ENCODE data around the gene RAB9A. TPM values are rescaled to one million over a fixed set of nuclear protein-coding genes. Genes with fewer than 3 reads are reported as not detected.
"Not testable (repeated sequence)": the region's sequence is repeated elsewhere in the genome, so short reads cannot be mapped to it uniquely, and the experiment has no call there.

RAB9A gene
- total and polyA plus RNA-seq, 2 of the 8 experiments (the other 6 are each of a cell fraction or from before 2014, with no cell fraction given): 21.8 to 34.0 TPM

DNA sequence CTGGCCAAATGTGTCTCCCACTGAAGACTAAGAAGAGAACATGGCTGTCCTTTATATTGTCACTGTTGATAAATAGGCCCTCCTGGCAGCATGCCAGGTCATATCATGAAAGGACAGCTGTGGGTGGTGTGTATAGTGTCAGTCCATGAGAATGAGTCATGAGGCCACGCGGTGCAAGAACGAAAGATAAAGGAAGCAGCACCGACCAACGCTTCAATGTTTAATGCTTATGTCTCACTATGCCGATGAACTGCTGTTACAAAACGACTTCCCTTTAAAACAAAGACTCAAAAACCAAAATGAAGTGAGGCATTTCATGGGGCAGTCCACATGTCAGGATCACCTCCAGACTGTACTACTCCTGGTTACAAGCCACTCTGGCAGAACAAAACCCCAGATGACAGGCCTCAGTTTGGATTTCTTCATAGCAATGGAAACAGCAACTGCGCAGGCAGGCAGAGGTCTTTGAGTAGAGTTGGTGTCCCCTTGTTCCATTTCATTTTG is 41.2 kb upstream of the RAB9A start (continued):
- no peak for TF ChIP-seq BRCA1 (IDR thresholded peaks at IDR 0.05; ENCODE audit: low read depth, low read length)
- TF ChIP-seq SP2 (IDR thresholded peaks at IDR 0.05; ENCODE audit: low read length): no peak
- no peak for TF ChIP-seq ZNF274 (IDR thresholded peaks at IDR 0.05; ENCODE audit: borderline replicate concordance, extremely low read depth, low read length)
- TF ChIP-seq EZH2 (IDR thresholded peaks at IDR 0.05; ENCODE audit: low read depth, low read length, severe bottlenecking): no peak
- TF ChIP-seq HDAC6 (IDR thresholded peaks at IDR 0.05; ENCODE audit: low read depth, low read length): no peak
- TF ChIP-seq EGR1 (IDR thresholded peaks at IDR 0.05; ENCODE audit: borderline replicate concordance, low read depth, low read length): no peak
- TF ChIP-seq CHD1 (IDR thresholded peaks at IDR 0.05; ENCODE audit: low read depth, low read length): no peak
- no peak for TF ChIP-seq TBP (IDR thresholded peaks at IDR 0.05; ENCODE audit: low read depth, low read length)

DNA sequence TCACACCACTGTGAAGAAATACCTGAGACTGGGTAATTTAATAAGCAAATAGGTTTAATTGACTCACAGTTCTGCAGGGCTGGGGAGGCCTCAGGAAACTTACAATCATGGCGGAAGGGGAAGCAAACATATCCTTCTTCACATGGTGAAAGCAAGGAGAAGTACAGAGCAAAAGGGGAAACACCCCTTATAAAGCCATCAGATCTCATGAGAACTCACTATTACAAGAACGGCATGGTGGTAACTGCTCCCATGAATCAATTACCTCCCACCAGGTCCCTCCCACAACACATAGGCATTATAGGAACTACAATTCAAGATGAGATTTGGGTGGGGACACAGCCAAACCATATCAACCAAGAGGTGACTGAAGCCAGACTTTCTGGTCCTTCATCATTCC is 40.6 kb upstream of the RAB9A start:
- H3K23ac ChIP-seq (ENCODE audit: insufficient read length); H3K27me3 ChIP-seq (replicated peaks in 1 of 4; ENCODE audit: control insufficient read depth in 3 of 4, extremely low read depth in 1 of 4, insufficient read depth in 3 of 4, low read length in 3 of 4); H3K4me3 ChIP-seq (ENCODE audit: extremely low read depth in 1 of 4, insufficient read depth in 2 of 4, low read depth in 3 of 4, low read length in 4 of 4); H3K36me3 ChIP-seq (ENCODE audit: control insufficient read depth in 2 of 4, insufficient read depth in 4 of 4, low read length in 3 of 4); DNase-seq (ENCODE audit: low read depth in 1 of 2, low spot score in 2 of 2); H4K91ac ChIP-seq (replicated peaks; ENCODE audit: insufficient read length, low read length); POLR2A ChIA-PET (ENCODE audit: partially characterized antibody); H3K9ac ChIP-seq (replicated peaks in 1 of 4; ENCODE audit: extremely low read depth in 1 of 4, low read depth in 3 of 4, low read length in 3 of 4); H3K4me1 ChIP-seq (replicated peaks in 1 of 4; ENCODE audit: control insufficient read depth in 3 of 4, insufficient read depth in 4 of 4, low read length in 3 of 4); H4K20me1 ChIP-seq (replicated peaks in 1 of 2; ENCODE audit: control insufficient read depth in 1 of 2, insufficient read depth in 2 of 2, low read length in 2 of 2); H3K4me2 ChIP-seq (ENCODE audit: insufficient read depth in 1 of 2, low read depth in 2 of 2, low read length in 2 of 2); H3K56ac ChIP-seq (replicated peaks; ENCODE audit: insufficient read length, low read depth, low read length); H4K5ac ChIP-seq (ENCODE audit: insufficient read length, low read depth, low read length); H3K79me1 ChIP-seq (ENCODE audit: low read depth, low read length); FAIRE-seq; H4K8ac ChIP-seq (ENCODE audit: extremely low read depth, insufficient read depth, low read length); H2BK15ac ChIP-seq (ENCODE audit: low read length); H2BK20ac ChIP-seq (ENCODE audit: low read length); H3K23me2 ChIP-seq (ENCODE audit: low read depth, low read length); H3K9me3 ChIP-seq (ENCODE audit: insufficient read depth in 2 of 2, low read depth in 1 of 2, low read length in 1 of 2); H3K18ac ChIP-seq (ENCODE audit: extremely low read depth, low read length); H2BK5ac ChIP-seq (ENCODE audit: low read depth, low read length); H2BK12ac ChIP-seq (ENCODE audit: low read depth, low read length); H3K4ac ChIP-seq (replicated peaks; ENCODE audit: insufficient read length, low read depth, low read length); H2AK5ac ChIP-seq (ENCODE audit: low read depth, low read length); H3K79me2 ChIP-seq (ENCODE audit: control insufficient read depth in 1 of 2, insufficient read depth in 2 of 2, low read length in 2 of 2); H2BK120ac ChIP-seq (replicated peaks; ENCODE audit: low read depth, low read length); H2AFZ ChIP-seq (ENCODE audit: low read length); H3K27ac ChIP-seq (ENCODE audit: low read depth, low read length); H3K14ac ChIP-seq (ENCODE audit: insufficient read length): not testable (repeated sequence)
- 68% methylated on average over 2 of the region's 2 CpGs; no CpG with 5 or more reads in 1 of the 2 experiments for WGBS, 2 experiments (ENCODE audit: extremely low coverage in 1 of 2, insufficient coverage in 1 of 2, insufficient read length in 1 of 2, insufficient replicate concordance in 2 of 2, low coverage in 1 of 2, low lambda C conversion rate in 2 of 2, missing lambda C conversion rate in 1 of 2)
- CTCF ChIA-PET (ENCODE audit: partially characterized antibody): interaction anchor here (0.6 kb wide), 1 partner anchor 117 kb away, joined by 3 read pairs; no protein-coding TSS in a partner anchor

Data from H1 (cell line).